NCI-H187 treated with DMSO at 0.1 percent for 48 hours (cell line): ENCODE results near the gene NDUFA5.

Experiments
- DNase-seq: peaks from one replicate; lab custom pipeline; 2025; lab: John Stamatoyannopoulos, UW

Gene NDUFA5

DNA sequence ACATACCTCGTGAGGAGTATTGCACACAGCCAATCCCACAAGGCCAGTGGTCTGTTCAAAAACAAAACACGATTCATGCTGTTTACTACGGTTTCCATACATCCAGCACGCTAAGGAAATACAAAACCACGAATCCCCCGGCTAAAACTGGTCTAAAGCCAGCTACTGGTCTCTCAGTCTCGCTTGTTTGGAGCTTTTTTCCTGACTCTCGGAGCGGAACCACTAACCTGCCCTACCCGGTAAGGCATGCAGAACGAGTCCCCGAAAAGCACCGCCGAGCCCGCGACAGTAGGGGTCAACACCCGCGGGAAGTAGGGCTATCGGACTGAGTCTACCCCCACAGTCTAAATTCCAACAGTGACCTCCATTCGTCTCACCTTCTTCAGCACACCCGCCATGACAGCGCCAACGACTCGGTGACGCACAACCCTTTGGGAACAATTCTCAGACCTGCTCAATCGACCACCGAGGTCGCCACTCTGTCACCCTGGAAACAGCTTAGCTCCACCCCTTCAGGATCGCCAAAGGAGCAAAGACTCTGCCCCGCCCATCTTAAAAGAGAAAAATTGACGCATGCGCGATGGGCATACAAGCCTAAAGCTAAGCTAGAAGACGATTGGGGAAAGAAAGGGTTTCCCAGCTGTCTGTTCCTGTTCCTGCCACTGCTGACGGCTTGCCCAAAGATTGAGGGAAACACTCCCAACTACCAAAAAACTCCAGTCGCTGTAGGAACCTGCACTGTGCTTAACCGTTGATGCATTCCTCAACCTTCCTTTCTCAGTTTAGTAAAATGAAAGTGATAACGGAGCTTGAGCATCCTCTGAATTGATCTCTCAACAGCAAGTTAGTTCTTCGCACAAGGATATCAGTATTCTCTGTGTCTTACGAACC, at the start of gene NDUFA5:
Gene NDUFA5, minus strand, starts transcription at position 421 of the 891 bp plus-strand sequence. Its CDS starts 23 bp downstream, at position 398.
- peak; percentile 99 for DNase-seq

DNA sequence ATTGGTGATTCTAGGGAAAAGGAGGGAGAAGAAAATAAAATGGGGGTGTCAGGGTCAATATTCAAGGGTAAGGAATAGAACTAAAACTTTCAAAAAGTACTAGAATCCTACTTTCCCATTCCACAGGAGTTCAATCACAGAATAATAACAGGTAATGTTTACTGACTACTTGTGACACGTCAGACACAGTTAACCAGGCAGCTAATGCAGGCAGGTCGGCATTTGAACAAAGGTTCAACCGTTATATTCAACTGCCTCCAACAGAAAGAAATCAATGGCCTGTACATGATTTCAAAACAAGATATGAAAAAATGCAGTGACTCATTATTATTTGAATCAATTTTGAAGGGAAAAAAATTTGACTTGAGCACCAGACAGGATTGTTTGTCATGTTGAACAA, 47.1 kb upstream of the NDUFA5 start:
- DNase-seq = no peak

DNA sequence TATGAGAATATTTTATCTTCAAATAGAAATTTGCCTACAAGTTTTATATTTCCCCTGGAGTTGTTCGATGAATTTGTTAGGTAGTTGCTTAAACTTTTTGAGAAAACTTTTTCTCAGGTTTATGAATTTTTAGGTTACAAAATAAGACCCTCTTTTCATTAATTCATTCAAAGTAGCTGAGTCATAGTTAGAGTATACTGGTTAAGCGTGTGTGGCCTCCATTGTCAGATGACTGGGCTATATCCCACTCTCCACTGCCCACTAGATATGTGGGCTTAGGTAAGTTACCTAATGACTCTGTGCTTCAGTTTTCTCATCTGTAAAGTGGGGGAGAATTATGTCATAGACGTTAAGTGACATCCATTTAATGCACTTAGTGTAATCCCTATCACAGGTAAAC, 45.0 kb upstream of the NDUFA5 start:
- no peak for DNase-seq

DNA sequence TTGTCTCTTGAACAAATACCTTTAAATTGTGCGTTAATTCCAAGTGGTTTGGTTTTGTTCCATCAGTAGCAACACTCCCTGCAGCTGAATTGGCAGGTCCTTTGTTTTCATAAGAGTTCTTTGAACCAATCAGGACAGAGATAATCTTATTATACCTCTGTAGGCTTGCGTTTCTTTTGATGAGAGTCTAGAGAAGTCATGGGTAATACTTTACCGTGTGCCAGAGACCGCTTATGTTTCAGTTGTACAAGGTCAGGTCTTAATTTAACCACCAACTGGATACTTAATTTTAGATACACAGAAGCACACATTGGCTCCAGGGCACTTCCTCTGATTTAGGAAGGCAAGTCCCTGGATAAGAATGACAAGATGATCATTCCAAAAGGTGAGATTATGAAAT, 43.9 kb upstream of the NDUFA5 start, which contains the start of gene ASB15:
Gene ASB15, plus strand, starts transcription at position 292 of the 400 bp plus-strand sequence. CDS start 12,682 bp downstream, outside the sequence.
- DNase-seq = no peak

DNA sequence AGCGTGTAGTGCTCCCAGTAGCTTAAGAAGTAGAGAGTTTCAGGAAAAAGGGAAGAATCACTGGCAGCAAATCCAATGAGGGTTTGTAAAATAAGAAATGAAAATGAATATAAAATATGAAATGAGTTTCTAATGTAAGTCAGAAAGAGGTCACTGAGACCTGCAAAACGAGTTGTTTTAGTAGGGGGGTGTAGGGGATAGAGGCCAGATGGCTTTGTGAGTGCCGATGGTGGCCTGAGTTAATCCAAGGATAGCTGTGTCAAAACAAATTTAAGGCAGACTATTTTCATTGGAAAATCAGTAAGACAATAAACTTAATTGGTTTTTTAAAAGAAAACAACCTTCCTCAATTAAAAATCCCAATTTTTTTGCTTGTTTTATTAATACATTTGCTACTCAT, 43.3 kb upstream of the NDUFA5 start:
- DNase-seq = no peak

DNA sequence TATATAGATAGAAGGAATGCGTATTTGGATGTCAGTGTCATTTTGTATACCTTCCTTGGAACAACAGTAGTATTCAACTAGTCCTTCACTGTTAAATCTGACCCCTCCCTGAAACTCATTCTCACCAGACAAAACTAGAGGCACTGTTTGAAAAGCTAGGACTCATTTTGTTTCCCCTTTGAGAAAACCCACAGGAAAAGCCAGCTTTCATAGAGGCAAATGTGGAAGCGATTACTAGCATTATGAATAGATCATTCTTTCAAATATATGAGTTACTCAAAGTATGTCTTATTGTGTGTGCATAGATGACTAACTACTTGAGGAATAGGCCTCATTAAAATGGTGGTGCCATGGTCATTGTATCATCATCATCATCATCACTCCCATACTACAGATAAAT, 42.1 kb upstream of the NDUFA5 start:
- DNase-seq = no peak

DNA sequence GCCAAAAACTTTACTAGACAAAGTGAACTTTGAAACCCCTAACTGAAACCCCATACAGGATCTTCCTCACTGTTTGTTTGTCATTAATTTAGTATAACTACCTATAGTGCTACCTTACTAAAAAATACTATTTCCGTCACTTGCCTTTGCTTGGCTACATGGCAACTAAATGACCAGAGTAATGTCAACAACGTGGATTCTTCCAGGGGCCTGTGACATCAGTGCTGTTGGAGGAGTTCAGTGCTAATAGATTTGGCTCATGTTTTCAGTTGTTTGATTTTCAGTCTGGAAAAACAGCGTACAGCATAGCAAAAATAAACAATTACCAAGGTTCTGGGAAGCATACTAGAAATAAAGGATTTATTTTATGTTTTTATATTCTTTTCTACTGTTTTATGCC, 41.0 kb upstream of the NDUFA5 start:
- no peak for DNase-seq

DNA sequence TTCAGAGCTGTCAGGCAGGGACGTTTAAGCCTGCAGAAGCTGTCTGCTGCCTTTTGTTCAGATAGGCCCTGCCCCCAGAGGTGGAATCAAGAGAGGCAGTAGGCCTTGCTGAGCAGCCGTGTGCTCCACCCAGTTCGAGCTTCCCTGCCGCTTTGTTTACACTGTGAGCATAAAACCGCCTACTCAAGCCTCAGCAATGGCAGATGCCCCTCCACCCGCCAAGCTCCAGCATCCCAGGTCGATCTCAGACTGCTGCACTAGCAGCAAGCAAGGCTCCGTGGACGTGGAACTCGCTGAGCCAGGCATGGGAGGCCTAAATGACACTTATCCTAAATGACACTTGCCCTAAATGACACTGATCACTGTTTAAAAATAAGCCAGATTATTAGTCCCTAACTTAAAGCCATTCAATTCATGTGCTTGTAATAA, 37.2 kb upstream of the NDUFA5 start:
- DNase-seq = peak; percentile 75

DNA sequence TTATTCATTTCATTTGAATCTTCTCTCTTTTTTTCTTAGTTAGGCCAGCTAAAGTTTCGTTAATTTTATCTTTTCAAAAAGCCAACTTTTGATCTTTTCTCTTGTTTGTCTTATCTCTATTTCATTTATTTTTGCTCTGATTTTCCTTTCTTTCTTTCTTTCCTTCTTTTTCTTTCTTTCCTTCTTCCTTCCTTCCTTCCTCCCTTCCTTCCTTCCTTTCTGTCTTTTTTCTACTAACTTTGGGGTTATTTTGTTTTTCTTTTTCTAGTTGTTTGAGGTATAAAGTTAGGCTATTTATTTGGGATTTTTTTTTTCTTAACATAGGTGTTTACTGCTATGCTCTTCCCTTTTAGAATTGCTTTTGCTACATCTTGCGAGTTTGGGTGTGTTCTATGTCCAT, 30.8 kb upstream of the NDUFA5 start:
- no peak for DNase-seq

DNA sequence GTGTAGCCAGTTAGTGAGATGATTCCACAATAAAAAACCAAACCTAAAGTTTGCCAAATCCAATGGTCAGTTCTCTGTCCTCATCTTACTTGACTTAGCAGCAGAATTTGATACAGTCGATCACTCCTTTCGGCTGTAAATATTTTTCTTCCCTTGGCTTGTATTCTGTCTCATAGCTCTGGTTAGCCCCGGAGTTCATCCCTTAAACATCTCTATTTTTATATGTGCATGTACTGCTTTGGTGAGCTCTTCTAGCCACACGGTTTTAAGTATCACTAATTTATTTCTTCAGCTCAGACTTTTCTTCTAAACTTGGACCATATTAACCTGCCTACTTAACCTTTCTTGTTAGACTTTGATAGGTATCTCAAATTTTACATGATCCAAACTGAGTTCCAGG, 26.2 kb upstream of the NDUFA5 start:
- no peak for DNase-seq

DNA sequence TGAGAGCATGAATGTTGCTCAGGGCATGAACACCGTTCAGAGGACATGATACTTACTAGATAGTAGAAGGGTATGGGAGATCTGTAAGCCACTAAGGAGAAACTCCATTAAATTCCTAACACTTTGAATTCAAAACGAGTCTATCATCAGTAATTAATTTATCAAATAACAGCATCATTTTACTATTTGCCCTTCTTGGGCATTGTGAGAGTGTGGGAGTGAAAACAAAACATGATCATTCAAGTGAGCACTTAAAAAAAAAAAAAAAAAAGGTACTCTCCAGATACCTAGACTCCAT, 23.5 kb upstream of the NDUFA5 start:
- DNase-seq = no peak

DNA sequence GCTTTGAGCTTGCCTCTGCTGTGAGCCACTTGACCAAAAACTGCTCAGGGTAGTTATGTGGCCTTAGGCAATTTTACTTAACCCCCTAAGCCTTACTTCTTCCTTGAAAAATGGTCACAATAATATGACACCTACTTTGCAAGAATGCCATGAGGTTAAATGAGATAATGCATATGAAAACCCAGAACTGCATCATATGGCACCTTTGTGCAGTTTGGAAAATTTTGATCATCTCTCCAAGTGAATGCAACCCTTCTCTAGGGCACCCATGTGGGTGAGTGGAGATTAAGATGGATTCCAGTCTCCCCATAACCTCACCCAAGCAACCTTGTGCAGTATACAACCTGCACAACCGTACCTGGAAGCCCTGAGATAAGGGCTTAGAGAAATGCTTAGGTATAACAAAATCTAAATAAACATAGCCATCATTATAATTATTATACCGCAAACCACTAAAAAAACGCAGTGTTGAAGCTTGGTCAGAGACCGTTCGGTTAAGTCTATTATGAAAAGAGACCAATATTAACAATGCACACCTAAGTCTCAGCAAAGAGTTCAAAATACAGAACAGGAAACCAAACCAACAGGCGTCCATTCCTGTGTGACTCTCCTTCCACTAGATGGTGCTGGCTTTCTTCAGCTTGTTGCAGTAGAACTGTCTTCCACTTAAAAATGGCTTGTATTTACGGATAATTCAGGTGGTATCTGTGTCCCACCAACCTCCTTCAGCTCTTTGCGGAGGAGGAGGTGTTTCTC, 23.0 kb upstream of the NDUFA5 start:
- peak; percentile 23 for DNase-seq

DNA sequence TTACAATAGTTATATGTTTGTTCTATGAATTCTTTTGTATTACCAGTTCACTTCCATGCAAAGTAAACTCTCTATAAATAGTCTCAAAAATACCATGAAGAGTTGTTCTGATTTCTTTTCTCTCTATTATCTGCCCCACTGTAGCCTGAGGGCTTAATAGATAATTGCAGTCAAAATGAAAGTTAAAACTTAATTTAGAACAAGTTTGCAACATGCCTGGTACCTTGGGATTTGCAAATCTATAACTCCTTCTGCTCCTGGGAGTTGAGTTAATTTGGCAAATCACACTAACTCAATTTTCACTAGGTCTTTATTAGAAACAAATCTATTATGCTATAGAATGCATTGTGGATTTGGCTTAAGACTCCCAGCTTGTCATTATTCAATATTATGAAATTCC, 21.8 kb upstream of the NDUFA5 start:
- DNase-seq = no peak

DNA sequence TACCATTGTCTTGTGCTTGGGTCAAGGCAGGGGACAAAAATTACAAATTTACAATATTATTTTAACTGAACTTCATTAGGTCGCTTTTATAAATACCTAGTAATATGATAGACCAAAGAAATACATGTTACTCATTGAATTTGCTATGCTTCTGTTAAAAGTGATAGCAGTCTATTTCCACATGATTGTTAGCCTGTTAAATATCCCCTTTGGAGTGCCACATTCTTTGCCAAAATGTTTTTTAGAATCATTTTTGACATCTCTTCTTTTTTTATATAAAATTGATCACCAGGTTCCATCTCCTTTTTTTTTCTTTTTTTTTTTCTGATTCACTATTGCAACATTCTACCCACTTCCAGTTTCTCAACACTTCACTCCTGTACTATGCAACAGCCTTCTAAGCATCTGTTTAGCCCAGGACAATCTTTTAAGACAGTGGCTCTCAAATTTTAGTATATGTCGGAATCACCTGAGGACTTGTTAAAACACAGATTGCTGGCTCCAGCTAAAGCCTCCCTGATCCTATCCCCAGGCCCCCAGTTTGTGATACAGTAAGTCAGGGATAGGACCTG, 16.4 kb upstream of the NDUFA5 start:
- no peak for DNase-seq

DNA sequence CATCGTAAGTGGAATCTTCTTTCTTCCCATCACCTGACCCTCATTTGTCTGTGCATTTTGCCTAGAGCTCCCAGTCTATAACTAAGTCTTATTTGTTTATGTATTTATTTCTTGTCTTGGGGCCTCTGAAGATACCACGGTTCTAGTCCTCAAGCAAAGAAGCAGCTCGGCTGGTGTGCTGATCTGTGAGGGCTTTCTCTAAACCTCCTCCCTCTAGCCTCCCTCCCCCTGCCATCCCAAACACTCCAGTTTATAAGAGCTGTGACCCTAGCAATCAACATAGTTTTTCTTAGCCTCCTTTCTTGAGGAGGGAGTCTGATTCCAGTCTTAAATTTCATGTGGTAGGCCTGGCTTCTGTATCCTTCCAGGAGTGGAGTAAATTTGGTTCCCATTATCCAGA, 15.7 kb upstream of the NDUFA5 start:
- no peak for DNase-seq

DNA sequence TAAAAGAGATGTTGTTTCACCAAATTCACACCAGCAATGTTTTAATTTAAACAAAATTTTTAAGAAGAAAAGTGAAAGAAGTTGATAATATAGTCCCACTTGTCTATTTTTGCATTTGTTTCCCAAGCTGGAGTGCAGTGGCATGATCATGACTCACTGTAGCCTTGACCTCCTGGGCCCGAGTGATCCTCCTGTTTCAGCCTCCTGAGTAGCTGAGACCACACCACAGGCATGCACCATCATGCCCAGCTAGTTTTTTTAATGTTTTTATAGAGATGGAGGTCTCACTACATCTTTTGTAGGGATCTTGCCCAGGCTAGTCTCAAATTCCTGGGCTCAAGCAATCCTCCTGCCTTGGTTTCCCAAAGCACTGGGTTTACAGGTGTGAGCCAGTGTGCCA, 14.1 kb upstream of the NDUFA5 start:
- DNase-seq = no peak

DNA sequence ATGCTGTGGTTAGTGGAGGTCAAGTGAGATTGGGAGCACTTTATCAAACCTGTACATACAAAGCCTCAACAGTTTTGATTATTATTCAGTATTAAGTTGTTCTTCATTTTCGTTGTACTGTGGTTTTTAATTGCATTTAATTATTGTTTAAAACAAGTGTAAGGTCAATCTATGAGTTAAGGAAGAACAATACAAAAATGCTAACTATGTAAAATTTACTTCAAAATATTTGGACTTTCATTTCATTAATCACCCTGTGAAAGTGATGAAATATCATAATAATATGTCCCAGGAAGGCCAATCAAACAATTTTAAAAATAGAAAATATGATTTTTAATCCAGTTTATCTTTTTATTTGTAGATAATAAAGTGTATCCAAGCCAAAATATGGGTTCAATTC, 13.6 kb upstream of the NDUFA5 start:
- DNase-seq = no peak

DNA sequence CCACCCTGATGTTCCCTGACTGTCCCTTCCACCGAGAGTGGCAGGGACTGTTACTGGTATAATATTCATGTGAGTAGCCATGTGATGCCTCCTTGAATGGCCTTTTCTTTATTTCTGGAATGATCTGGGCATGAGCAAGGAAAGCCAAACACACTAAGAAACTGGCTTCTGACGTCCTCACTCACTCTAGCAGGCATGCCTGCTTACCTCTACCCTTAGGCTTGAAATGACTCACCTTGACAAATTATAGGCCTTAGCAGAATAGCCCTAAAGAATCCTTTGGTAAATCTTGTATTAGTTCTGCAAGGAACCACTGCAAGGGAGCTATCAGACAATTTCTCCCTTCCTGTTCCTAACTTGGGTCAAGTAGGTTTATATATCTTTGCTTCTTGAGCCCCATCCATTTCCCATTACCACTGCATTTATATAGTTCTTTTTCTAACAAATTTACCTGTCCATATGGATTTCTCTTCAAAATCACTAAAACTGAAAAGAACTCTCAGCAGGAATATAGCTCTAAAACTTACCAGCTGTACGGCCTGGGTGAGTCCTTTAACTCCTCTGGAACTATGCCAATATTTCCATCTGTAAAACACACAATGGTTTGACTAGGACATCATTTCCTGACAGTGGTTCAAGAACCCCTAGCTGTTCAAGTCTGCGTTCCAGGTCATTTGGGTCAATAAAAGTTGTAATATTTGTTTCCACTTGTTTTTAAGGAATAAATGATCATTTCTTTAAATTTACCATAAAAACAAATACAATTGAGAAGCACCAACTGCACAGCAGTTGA, 13.0 kb upstream of the NDUFA5 start:
- DNase-seq = no peak

DNA sequence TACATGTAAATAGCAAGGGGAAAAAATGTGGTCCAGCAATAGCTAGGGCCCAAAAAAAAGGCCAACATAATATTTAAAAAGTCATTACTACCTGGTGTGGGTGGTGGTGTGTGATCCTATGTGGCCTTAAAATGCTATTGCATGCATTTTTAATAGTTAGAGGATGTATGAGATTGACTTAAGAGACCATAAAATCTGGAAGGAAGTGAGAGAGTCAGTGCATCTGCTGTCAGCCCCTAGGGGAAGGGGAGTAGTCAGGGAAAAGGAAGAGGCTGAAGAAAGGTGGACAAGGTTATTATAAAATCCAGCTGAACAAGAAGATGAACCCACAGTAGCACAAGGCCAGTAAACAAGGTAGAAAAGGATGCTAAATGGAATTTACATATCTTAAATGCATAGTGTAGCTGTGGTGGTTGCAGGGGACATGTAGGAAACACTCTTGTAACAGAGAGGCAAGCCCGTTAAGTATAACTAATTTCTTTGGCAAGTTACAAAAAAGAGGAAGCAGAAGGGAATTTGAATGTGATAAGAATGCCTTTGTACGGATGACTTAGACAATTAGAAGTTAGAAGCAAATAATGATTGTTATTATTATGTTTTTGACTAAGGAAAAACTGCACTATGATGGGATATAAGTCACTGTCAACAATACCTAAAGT, 11.9 kb upstream of the NDUFA5 start:
- no peak for DNase-seq

DNA sequence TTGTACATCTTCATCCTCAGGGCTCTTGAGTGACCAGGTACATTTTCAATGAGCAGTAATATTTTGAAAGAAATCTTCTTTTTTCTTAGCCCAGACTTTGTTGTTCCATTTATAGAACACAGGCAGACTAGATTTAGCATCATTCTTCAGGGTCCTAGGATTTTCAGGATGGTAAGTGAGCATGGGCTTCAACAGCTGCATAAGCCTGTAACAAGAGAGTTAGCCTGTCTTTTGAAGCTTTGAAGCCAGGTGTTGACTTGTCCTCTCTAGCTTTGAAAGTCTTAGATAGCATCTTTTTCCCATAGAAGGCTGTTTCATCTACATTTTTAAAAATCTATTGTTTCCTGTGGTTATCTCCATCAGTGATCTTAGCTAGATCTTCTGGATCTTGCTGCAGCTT, 4.5 kb upstream of the NDUFA5 start:
- no peak for DNase-seq

DNA sequence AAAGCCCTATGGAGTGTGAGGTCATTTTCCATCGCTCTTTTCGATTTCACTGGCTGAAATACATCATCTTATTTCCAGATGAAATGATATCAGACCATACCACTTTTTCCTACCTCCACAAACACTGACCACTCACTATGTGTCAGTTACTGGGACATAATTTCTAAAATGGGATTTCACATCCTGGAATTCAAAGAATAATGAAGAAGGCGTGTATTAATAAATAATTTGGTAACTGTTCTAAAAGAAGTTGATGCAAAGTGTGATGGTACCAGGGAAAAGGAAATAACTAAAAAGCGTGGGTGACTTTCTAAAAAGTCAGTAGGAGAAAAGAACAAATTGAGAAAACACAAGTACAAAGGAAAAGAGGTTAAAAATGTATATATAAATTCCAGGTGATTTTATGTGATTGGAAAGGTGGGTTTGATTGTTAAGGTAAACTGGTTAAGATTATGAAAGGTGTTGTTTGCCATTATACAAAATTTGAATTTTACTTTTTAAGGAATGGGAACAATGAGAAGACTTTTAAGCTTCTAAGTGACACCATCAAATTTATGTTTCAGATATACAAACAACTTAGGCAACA, 764 bp upstream of the NDUFA5 start:
- no peak for DNase-seq
